HG03196 (cell line): ENCODE measurements around the gene CAPS2.
A peak's percentile ranks its signal among the peaks of the same experiment; 100 is the strongest.
"Not testable (repeated sequence)": the region's sequence is repeated elsewhere in the genome, so short reads cannot be mapped to it uniquely, and the experiment has no call there.

Experiments
- ATAC-seq: cut with Tn5 transposase; IDR thresholded peaks from one replicate; pipeline ENCODE4 v1.9.1; 2021; ENCODE audit not compliant: unreplicated experiment

CAPS2 gene

DNA sequence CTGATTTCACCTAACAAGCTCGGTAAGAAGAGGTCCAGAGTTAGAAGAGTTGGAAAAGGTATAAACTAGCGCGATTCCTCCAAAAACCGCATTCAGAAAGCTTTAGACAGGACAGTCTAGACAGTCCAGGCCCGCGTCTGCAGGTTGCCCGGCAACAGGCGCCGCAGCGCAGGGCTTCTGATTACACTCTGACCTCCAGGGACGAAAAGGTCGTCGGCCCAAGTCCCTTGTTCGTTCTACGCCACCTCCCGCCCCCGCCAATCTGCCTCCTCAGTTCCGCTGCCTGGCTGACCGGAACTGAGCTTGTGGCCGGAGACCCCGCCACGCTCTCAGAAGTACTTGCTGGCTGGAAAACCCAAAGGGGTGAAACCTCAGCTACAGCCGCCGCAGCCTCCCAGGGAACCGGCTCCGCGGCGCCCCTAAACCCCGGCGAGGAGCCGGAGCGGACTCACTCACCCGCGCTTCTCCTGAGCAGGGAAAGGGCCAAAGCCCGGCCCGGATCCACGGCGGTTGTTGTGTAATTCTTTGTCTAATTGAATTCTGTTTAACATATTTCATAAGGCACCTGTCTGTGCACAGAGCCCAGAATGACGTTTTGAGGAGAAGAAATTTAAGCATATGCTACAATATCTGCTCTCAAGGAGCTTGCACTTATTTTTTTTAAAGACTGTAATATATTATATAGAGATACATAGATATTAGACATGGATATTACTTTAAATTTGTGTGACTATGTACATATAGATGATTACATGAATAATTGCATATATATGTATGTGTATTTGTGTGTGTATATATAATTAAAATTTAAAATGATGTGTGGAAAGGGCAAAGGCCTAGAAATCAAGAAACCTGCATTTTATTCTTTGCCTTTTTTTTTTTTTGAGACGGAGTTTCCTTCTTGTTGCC, at the start of gene CAPS2:
TSS of gene CAPS2 (minus strand) at position 407 of the 909 bp plus-strand sequence. CDS start 3,826 bp downstream, outside the sequence.
- peak; percentile 87 for ATAC-seq

DNA sequence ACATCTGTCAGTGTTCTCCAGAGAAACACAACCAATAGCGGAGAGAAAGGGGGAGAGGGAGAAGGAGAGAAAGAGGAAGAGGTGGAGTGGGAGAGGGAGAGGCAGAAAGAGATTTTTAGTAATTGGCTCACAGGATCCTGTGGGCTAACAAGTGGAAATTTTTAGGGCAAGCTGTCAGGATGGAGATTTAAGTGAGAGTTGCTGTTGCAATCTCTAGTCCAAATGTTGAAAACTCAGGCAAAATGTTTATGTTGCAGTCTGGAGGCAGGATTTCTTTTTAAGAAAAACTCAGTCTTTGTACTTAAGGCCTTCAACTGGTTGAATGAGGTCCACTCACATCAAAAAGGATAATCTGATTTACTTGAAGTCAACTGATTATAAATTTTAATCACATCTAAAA, 48.2 kb upstream of the CAPS2 start:
- ATAC-seq = no peak

DNA sequence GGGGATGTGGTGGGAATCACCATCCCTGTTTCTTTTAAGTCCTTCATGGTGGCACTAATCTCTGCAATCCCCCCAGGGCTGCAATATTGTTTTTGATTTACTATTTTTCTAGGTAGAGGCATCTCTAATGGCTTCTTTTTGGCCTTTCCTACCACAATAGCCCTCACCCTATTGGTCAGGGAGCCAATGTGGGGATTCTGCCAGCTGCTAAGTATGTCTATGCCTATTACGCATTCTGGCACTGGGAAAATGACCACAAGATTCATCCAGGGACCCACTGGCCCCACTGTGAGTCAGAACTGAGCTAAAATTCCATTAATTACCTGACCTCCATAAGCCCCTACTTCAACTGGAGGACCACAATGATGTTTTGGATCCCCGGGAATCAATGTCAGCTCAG, 44.8 kb upstream of the CAPS2 start:
- no peak for ATAC-seq

DNA sequence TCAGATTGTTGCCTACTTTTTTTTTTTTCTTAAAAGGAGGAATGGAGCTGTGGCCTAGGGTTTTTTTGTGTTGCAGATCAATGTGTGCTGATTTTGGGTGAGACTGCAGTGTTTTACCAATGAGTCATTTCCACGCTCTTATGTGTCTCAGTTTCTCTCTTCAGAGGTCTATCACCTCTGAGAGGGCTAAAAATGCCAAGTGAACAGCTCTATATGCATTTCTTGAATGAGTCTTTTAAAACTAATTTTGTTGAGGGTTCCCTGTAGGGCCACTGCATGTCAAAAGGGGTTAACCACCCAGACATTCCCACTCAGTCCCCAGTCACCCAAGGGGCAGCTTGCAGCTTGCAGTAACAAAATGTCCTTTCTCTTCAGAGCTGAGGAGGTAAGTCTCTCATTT, 36.5 kb upstream of the CAPS2 start:
- peak; percentile 61 for ATAC-seq

DNA sequence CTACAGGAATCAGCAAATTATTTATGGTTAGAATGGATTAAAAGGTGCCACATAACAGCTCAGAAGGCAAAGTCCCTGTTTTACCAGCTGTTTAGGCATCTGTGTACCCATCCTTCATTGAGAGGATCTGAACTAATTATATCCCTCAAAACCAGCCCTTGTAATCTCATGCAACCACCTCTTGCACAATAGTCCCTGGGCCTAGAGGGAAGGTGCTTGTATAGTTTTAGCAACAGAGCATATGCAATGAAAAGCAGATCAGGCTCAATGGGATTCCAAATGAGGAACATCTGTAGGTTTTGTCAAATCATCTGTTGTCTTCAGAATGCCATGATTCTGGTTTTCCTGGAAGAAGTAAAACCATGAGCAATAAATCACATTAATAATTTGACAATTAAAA, 34.8 kb upstream of the CAPS2 start:
- no peak for ATAC-seq

DNA sequence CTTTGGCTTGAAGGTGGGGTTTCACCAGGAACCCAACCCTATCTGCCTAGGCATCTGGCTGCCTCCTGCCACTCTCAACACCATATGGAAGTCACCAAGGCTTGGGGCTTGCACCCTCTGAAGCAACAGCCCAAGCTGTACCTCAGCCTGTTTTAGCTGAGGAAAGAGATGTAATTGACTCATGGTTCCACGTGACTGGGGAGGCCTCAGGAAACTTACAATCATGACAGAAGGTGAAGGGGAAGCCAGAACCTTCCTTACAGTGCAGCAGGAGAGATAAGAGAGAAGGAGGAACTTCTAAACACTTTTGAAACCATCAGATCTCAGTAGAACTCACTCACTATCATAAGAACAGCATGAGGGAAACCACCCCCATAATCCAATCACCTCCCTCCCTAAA, 31.3 kb upstream of the CAPS2 start:
- ATAC-seq = no peak

DNA sequence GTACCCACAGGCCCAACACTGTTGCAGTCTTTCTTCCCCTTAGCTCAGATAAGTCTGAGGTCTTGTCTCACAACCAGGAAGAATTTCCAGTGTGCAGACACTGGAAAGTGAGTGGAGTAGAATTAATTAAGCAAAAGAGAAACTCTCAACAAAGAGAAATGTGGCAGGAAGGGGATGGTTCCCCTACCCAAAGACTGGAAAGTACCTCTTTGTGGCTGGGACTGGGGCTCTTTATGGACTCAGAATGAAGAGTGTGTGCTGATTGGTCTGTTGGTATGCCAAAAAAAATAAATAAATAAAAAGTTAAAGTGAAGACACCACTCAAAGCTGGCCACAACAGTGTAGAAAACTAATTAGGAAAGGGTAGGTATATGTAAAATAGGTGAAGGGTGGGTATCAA, 30.8 kb upstream of the CAPS2 start:
- no peak for ATAC-seq

DNA sequence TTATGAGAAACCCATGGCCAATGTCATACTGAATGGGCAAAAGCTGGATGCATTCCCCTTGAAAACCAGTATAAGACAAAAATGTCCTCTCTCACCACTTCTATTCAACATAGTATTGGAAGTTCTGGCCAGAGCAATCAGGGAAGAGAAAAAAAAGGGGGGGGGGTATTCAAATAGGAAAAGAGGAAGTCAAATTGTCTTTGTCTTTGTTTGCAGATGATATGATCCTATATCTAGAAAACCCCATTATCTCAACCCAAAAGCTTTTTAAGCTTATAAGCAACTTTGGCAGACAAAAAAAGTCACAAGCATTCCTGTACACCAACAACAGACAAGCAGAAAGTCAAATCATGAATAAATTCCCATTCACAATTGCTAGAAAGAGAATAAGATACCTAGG, 23.9 kb upstream of the CAPS2 start:
- no peak for ATAC-seq

DNA sequence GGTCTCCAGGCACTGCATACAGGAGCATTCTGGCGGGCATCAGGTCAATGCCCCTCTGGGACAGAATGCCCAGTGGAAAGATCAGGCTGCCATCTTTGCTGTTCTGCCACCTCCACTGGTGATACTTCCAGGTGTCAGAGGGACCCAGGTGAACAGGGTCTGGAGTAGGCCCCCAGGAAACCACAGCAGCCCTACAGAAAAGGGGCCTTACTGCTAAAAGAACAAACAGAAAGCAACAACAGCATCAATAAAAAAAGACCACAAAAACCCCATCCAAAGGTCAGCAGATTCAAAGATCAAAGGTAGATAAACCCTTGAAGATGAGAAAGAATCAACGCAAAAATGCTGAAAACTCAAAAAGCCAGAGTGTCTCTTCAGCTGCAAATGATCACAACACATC, 20.3 kb upstream of the CAPS2 start:
- ATAC-seq = no peak

DNA sequence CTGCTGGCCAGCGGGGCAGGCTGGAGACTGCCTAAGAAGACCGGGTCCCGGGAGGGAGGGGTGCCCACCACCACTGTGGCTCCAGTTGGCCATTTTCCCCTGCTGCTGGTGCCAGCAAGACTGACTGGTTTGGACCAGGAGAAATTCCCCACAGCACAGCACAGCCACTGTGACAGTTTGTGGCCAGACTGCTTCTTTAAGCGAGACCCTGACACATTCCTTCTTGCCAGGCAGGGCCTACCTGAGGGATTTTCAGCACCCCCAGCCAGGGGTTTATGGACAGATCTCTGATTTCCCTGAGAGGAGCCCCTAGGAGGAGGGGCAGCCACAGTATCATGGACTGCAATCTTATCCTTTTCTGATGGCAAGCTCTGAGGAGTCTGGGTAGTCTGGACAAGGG, 19.8 kb upstream of the CAPS2 start:
- no peak for ATAC-seq

DNA sequence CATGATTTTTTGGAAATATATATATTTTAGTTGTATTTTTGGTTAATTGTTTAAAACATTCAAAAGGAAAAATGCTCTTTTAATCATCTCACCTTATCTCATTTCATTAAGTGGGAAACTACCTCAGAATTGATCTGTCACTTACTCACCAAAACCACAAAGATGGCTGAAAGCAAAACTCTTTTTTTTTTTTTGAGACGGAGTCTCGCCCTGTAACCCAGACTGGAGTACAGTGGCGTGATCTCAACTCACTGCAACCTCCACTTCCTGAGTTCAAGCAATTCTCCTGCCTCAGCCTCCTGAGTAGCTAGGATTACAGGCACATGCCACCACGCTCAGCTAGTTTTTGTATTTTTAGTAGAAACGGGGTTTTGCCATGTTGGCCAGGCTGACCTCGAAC, 16.1 kb upstream of the CAPS2 start:
- not testable (repeated sequence) for ATAC-seq

DNA sequence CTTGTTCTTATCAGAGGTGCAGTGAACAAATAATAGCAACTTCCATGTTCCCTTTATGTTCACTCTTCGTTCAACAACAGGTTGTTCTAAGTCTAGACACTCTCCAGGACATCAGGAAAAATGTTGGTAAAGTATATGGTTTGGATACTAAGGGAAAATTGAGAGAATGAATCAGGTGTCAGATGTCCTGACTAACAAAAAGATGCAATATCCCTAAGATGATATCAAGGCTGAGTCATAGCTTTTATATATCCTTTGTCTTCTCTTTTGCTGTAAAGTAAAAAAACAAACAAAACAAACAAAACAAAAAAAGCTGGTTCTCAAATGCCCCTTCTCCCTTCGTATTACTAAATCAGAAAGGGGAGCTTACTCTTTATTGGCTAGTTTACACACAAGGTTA, 15.4 kb upstream of the CAPS2 start:
- ATAC-seq = no peak

DNA sequence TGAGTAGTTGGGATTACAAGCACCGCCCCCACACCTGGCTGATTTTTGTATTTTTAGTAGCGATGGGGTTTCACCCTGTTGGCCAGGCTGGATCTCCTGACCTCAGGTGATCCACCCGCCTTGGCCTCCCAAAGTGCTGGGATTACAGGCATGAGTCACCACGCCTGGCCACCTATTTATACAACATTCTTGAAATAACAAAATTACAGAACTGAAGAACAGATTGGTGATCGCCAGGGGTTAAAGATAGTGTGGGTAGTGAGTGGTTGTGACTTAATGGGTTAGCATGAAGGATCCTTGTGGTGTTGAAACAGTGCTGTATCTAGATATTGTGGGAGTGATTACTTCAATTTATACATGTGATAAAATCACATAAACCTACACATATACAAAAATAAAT, 11.7 kb upstream of the CAPS2 start:
- no peak for ATAC-seq

DNA sequence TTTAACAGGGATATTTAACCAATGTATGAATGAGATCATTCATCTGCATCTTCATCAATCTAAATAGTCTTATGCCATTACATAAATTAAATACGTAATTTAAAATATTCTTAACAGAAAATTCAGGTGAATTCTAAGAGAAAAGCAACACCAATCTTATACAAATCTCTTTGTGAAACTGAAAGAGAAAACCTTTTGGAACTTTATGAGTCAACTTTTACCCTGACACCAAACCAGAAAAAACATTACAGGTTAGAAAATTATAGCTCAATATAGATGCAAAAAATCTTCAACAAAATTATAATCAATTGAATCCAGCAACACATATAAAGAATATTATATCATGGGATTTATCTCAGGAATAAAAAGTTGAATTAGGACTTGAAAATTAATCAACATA, 7.8 kb upstream of the CAPS2 start:
- ATAC-seq = peak; percentile 54

DNA sequence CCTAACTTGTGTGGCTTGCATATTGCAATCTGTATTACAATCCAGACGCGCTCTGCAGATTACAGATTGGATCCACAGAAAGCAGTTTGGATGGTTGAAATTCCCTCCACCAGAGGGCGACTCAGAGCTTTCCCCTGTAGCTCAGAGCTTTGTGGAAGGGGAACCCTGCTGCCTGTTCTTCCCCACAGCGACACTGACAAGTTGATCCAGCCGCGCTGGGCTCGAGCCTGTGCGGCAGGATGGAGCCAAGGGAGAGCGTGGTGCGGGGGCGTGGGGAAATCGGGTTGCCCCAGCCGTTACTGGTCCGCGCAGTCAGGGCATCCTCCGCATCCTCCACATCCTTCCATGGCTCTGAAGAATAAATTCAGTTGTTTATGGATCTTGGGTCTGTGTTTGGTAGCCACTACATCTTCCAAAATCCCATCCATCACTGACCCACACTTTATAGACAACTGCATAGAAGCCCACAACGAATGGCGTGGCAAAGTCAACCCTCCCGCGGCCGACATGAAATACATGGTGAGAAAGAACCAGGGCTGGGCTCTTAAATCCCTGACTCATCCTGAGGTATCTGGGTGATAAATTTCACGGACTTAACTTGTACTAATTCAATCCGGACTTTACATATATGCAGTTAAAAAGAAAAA, 4.4 kb upstream of the CAPS2 start, which contains the start of gene GLIPR1L1:
TSS of gene GLIPR1L1 (plus strand) at position 287 of the 647 bp plus-strand sequence. CDS start at position 346, 59 bp downstream.
- peak; percentile 72 for ATAC-seq

DNA sequence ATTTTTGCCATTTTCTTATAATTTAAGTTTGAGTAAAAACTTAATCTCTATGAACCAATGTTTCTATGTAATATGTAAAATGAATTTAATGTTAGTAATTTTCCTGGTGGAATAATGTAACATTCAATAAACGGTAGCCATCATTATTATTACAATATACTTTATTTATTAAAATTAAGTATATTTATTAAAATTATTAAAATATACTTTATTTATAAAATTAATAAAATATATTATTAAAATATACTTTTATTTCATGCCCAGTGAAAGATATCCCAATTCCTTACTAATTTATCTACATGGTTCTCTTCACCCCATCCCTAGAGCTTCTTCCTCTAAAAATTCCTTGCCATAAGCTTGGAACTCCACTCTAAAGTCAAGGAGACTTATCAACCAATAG, 2.5 kb downstream of the CAPS2 start:
- ATAC-seq = no peak

DNA sequence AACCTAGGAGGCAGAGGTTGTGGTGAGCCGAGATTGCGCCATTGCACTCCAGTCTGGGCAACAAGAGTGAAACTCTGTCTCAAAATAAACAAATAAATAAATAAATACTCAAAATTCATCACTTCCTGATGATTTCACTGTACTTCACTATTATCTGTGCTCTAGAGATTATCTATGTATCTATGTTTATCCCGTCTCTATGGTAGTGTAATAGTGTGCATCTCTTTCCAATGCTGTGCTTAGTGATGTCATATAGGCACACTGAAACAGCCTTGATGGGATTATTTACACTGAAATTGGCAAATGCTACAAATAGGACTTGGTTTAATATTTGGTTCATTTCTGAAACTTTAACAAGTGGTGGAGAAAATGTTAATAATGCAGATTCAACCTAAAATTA, 6.5 kb downstream of the CAPS2 start:
- ATAC-seq = no peak

DNA sequence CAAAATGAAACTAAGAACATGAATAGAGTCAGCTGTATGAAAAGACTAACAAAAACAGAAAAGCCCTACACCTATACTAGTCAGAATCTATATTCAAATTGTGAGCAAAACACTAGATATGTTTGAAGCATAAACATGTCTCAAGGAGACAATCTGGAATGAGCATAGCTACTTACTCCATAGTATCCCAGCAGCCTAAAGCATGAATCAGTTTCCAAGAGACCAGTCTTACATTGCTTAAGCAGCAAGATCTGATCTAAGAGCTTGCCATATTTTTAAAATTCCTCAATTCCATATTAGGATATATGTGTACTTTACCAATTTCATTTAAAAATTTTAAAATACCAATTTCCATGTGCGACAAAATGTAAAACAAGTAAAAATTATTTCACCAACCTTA, 7.7 kb downstream of the CAPS2 start:
- no peak for ATAC-seq

DNA sequence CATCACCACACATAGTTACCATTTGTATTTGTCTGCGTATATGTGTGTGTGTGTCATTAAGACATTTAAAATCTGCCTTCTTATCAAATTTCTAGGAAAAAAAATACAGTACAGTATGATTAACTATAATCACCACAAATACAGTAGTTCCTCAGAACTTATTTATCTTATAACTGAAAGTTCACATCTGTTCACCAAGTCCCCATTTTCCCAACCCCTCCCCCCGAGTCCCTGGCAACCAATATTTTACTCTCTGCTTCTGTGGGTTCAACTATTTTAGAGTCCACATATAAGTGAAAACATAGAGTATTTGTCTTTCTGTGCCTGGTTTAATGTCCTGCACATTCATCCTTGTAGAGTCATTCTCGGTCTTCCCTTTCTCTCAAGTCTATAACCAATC, 12.3 kb downstream of the CAPS2 start:
- ATAC-seq = no peak

DNA sequence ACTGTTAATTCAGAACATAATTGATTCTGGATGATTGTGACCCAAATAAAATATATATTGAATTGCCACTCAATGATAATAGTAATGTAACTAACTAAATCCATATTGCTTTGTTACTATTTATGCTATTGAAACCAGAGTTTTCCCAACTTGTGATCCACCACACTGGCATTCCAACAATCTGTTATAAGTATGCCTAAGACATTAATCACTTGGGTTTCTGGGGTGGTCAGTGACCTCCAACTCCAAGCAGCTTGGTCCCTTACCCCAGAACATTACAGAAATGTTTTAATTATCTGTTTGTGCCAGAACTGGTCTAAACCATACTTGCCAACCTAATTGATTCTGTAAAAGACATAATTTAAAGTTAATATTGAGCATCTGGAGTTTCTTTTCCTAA, 14.6 kb downstream of the CAPS2 start:
- no peak for ATAC-seq

DNA sequence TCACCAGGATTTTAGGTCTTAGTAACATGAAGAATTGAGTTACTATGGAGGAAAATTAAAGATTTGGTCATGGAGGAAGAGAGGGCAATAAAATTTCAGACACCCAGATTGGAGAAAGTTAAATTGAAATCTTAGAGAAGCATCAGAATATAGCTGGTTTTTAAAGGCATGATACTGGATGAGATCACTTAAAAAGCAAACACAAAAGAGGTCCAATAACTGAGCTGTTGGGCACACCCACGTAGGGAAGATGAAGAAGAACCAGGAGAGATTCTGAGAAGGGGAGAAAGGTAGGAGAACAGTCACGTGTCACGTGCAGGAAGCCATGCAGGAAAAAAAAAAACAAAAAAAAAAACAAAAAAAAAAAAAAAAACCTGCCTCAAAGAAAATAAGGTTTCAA, 18.8 kb downstream of the CAPS2 start:
- no peak for ATAC-seq

DNA sequence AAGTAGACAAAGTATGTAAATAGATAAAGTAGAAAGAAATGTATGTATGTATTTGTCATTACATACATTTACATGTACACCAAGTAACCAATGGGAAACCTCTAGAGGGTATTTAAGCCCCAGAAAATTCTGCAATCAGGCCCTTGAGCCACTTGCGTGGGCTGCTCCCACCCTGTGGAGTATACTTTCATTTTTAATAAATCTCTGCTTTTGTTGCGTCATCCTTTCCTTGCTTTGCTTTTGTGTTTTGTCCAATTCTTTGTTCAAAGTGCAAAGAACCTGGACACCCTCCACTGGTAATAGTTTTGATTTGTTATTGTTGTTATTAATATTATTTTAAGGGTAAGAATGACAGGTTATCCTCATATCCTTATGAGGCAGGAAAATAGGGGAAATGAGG, 21.8 kb downstream of the CAPS2 start:
- ATAC-seq = no peak
